ENCODE results near the gene BRD4.

Gene BRD4

DNA sequence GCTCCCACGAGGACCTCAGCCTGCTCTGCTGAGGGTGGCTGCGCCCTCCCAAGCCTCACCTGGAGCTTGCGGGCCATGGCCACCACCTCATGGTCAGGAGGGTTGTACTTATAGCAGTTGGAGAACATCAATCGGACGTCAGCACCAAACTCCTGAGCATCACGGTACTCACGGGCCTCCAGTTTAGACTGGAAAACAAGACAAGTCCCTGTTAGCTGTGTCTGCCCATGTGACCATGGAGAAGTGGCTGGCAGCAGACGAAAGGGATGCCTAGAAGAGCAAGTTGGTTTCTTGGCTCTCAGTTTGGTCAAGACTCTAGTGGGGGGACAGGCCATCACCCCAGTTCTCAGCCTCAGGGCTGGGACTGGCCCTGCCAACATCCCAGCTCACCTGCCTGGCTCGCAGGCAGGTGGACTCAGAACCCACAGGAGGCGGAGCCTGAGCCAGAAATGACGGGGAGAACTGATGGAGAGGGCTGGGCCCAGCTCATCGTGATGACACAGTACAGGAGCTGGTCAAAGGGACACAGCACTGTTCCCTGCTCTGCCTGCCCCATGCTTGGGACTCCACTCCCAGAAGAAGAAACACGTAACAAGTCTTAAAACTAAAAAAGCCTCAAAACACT, 68.9 kb downstream of the BRD4 start:
- Histone ChIP-seq H3K4me3 (ENCODE audit: low read depth in 1 of 5, low read length in 5 of 5) (no peak overlapping the region), H3K4me1 (ENCODE audit: control insufficient read depth in 5 of 5, insufficient read depth in 5 of 5, low read length in 5 of 5) (peaks cover 11 to 27% (median 26%) of the 10 kb centered on the region in 5 donors), H3K9me3 (ENCODE audit: control insufficient read depth in 5 of 5, low read length in 5 of 5) (no peaks in the 10 kb centered on the region), H3K36me3 (ENCODE audit: control insufficient read depth in 5 of 5, insufficient read depth in 5 of 5, low read length in 5 of 5) (peaks cover 0 to 94% (median 81%) of the 10 kb centered on the region in 5 donors), H3K27me3 (ENCODE audit: control insufficient read depth in 5 of 5, insufficient read depth in 4 of 5, low read length in 5 of 5) (no peaks in the 10 kb centered on the region), H3K27ac (ENCODE audit: low read depth, low read length) (peak overlapping the region; percentile 87), H3K9ac (ENCODE audit: low read length in 5 of 5) (no peak overlapping the region)

GRCh38 chr19:15262011-15262410, 70.3 kb downstream of the BRD4 start:
- Histone ChIP-seq H3K4me3 (ENCODE audit: low read depth in 1 of 5, low read length in 5 of 5) (no peak overlapping the region), H3K27ac (ENCODE audit: low read depth, low read length) (no peak overlapping the region), H3K4me1 (ENCODE audit: control insufficient read depth in 5 of 5, insufficient read depth in 5 of 5, low read length in 5 of 5) (peaks cover 11 to 27% (median 26%) of the 10 kb centered on the region in 5 donors), H3K9me3 (ENCODE audit: control insufficient read depth in 5 of 5, low read length in 5 of 5) (no peaks in the 10 kb centered on the region), H3K36me3 (ENCODE audit: control insufficient read depth in 5 of 5, insufficient read depth in 5 of 5, low read length in 5 of 5) (peaks cover 0 to 96% (median 88%) of the 10 kb centered on the region in 5 donors), H3K27me3 (ENCODE audit: control insufficient read depth in 5 of 5, insufficient read depth in 4 of 5, low read length in 5 of 5) (no peaks in the 10 kb centered on the region), H3K9ac (ENCODE audit: low read length in 5 of 5) (no peak overlapping the region)

- no peak overlapping the region for H3K27ac ChIP-seq (ENCODE audit: low read depth, low read length)
- H3K9me3 ChIP-seq (ENCODE audit: control insufficient read depth in 5 of 5, low read length in 5 of 5), result no peaks in the 10 kb centered on the region
- peaks cover 0 to 97% (median 90%) of the 10 kb centered on the region in 5 donors for H3K36me3 ChIP-seq (ENCODE audit: control insufficient read depth in 5 of 5, insufficient read depth in 5 of 5, low read length in 5 of 5)
- H3K27me3 ChIP-seq (ENCODE audit: control insufficient read depth in 5 of 5, insufficient read depth in 4 of 5, low read length in 5 of 5), result no peaks in the 10 kb centered on the region
- H3K4me1 ChIP-seq (ENCODE audit: control insufficient read depth in 5 of 5, insufficient read depth in 5 of 5, low read length in 5 of 5), result peaks cover 6 to 18% (median 17%) of the 10 kb centered on the region in 5 donors
- H3K4me3 ChIP-seq (ENCODE audit: low read depth in 1 of 5, low read length in 5 of 5), result no peak overlapping the region
- no peak overlapping the region for H3K9ac ChIP-seq (ENCODE audit: low read length in 5 of 5)
These were observed 71.4 kb downstream of the BRD4 start for GRCh38 chr19:15260939-15261338.

- H3K36me3 ChIP-seq (ENCODE audit: control insufficient read depth in 5 of 5, insufficient read depth in 5 of 5, low read length in 5 of 5), result peaks cover 0 to 98% (median 92%) of the 10 kb centered on the region in 5 donors
These were observed 72.4 kb downstream of the BRD4 start for GRCh38 chr19:15259907-15260306.

GRCh38 chr19:15257782-15258181, 74.6 kb downstream of the BRD4 start:
- no peaks in the 10 kb centered on the region for H3K9me3 ChIP-seq (ENCODE audit: control insufficient read depth in 5 of 5, low read length in 5 of 5)
- peaks cover 4 to 15% (median 9%) of the 10 kb centered on the region in 5 donors for H3K4me1 ChIP-seq (ENCODE audit: control insufficient read depth in 5 of 5, insufficient read depth in 5 of 5, low read length in 5 of 5)
- no peak overlapping the region for H3K9ac ChIP-seq (ENCODE audit: low read length in 5 of 5)
- no peak overlapping the region for H3K27ac ChIP-seq (ENCODE audit: low read depth, low read length)
- no peak overlapping the region for H3K4me3 ChIP-seq (ENCODE audit: low read depth in 1 of 5, low read length in 5 of 5)
- peaks cover 0 to 98% (median 92%) of the 10 kb centered on the region in 5 donors for H3K36me3 ChIP-seq (ENCODE audit: control insufficient read depth in 5 of 5, insufficient read depth in 5 of 5, low read length in 5 of 5)
- H3K27me3 ChIP-seq (ENCODE audit: control insufficient read depth in 5 of 5, insufficient read depth in 4 of 5, low read length in 5 of 5), result no peaks in the 10 kb centered on the region

More at GRCh38 chr19:15259907-15260306, 72.4 kb downstream of the BRD4 start:
- H3K4me1 ChIP-seq (ENCODE audit: control insufficient read depth in 5 of 5, insufficient read depth in 5 of 5, low read length in 5 of 5), result peaks cover 0 to 8% (median 8%) of the 10 kb centered on the region in 5 donors
- H3K9ac ChIP-seq (ENCODE audit: low read length in 5 of 5), result no peak overlapping the region
- no peaks in the 10 kb centered on the region for H3K27me3 ChIP-seq (ENCODE audit: control insufficient read depth in 5 of 5, insufficient read depth in 4 of 5, low read length in 5 of 5)
- no peak overlapping the region for H3K4me3 ChIP-seq (ENCODE audit: low read depth in 1 of 5, low read length in 5 of 5)
- no peaks in the 10 kb centered on the region for H3K9me3 ChIP-seq (ENCODE audit: control insufficient read depth in 5 of 5, low read length in 5 of 5)
- H3K27ac ChIP-seq (ENCODE audit: low read depth, low read length), result no peak overlapping the region

GRCh38 chr19:15256708-15257331, 75.5 kb downstream of the BRD4 start:
- Histone ChIP-seq H3K27me3 (ENCODE audit: control insufficient read depth in 5 of 5, insufficient read depth in 4 of 5, low read length in 5 of 5) (peaks cover 0 to 2% (median 0%) of the 10 kb centered on the region in 5 donors), H3K4me3 (ENCODE audit: low read depth in 1 of 5, low read length in 5 of 5) (no peak overlapping the region), H3K9ac (ENCODE audit: low read length in 5 of 5) (no peak overlapping the region), H3K4me1 (ENCODE audit: control insufficient read depth in 5 of 5, insufficient read depth in 5 of 5, low read length in 5 of 5) (peaks cover 13 to 24% (median 19%) of the 10 kb centered on the region in 5 donors), H3K36me3 (ENCODE audit: control insufficient read depth in 5 of 5, insufficient read depth in 5 of 5, low read length in 5 of 5) (peaks cover 0 to 98% (median 96%) of the 10 kb centered on the region in 5 donors), H3K27ac (ENCODE audit: low read depth, low read length) (no peak overlapping the region), H3K9me3 (ENCODE audit: control insufficient read depth in 5 of 5, low read length in 5 of 5) (no peaks in the 10 kb centered on the region)

- no peak overlapping the region for H3K9ac ChIP-seq (ENCODE audit: low read length in 5 of 5)
- peaks cover 0 to 9% (median 0%) of the 10 kb centered on the region in 5 donors for H3K27me3 ChIP-seq (ENCODE audit: control insufficient read depth in 5 of 5, insufficient read depth in 4 of 5, low read length in 5 of 5)
- H3K4me3 ChIP-seq (ENCODE audit: low read depth in 1 of 5, low read length in 5 of 5), result no peak overlapping the region
- H3K27ac ChIP-seq (ENCODE audit: low read depth, low read length), result no peak overlapping the region
- H3K9me3 ChIP-seq (ENCODE audit: control insufficient read depth in 5 of 5, low read length in 5 of 5), result peaks cover 0 to under 1% (median 0%) of the 10 kb centered on the region in 5 donors
- H3K36me3 ChIP-seq (ENCODE audit: control insufficient read depth in 5 of 5, insufficient read depth in 5 of 5, low read length in 5 of 5), result peaks cover 0 to 93% (median 86%) of the 10 kb centered on the region in 5 donors
- H3K4me1 ChIP-seq (ENCODE audit: control insufficient read depth in 5 of 5, insufficient read depth in 5 of 5, low read length in 5 of 5), result peaks cover 26 to 35% (median 32%) of the 10 kb centered on the region in 5 donors
These were observed 76.9 kb downstream of the BRD4 start for GRCh38 chr19:15255359-15255990.

GRCh38 chr19:15254547-15254946, 77.8 kb downstream of the BRD4 start:
- Histone ChIP-seq H3K4me3 (ENCODE audit: low read depth in 1 of 5, low read length in 5 of 5) (no peak overlapping the region), H3K4me1 (ENCODE audit: control insufficient read depth in 5 of 5, insufficient read depth in 5 of 5, low read length in 5 of 5) (peaks cover 35 to 45% (median 41%) of the 10 kb centered on the region in 5 donors), H3K27ac (ENCODE audit: low read depth, low read length) (no peak overlapping the region), H3K9ac (ENCODE audit: low read length in 5 of 5) (no peak overlapping the region), H3K9me3 (ENCODE audit: control insufficient read depth in 5 of 5, low read length in 5 of 5) (peaks cover 0 to 3% (median 0%) of the 10 kb centered on the region in 5 donors), H3K36me3 (ENCODE audit: control insufficient read depth in 5 of 5, insufficient read depth in 5 of 5, low read length in 5 of 5) (peaks cover 0 to 88% (median 81%) of the 10 kb centered on the region in 5 donors), H3K27me3 (ENCODE audit: control insufficient read depth in 5 of 5, insufficient read depth in 4 of 5, low read length in 5 of 5) (peaks cover 0 to 16% (median 0%) of the 10 kb centered on the region in 5 donors)

DNA sequence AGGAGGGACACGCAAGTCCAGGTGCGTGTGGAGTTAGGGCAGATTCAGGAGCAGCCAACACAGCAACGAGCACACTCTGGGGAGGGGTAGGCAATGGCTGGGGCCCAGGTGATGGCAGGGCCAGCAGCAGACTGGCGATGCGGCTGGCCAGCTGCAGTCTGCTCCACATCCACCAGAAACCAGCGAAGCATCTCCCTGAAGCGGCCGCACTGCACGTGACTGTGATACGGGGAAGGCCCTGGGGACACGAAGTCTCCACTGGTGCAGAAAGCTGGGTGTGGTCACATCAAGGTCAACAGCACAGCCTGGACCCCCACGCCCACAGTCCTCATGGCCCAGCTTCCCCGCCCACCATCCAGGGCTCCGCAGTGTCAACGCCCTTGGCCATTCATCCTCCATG, 78.8 kb downstream of the BRD4 start:
- Histone ChIP-seq H3K9ac (ENCODE audit: low read length in 5 of 5) (no peak overlapping the region), H3K4me1 (ENCODE audit: control insufficient read depth in 5 of 5, insufficient read depth in 5 of 5, low read length in 5 of 5) (peaks cover 45 to 55% (median 51%) of the 10 kb centered on the region in 5 donors), H3K9me3 (ENCODE audit: control insufficient read depth in 5 of 5, low read length in 5 of 5) (peaks cover 0 to 3% (median 0%) of the 10 kb centered on the region in 5 donors), H3K36me3 (ENCODE audit: control insufficient read depth in 5 of 5, insufficient read depth in 5 of 5, low read length in 5 of 5) (peaks cover 0 to 87% (median 79%) of the 10 kb centered on the region in 5 donors), H3K27ac (ENCODE audit: low read depth, low read length) (peak overlapping the region; percentile 94), H3K4me3 (ENCODE audit: low read depth in 1 of 5, low read length in 5 of 5) (no peak overlapping the region), H3K27me3 (ENCODE audit: control insufficient read depth in 5 of 5, insufficient read depth in 4 of 5, low read length in 5 of 5) (peaks cover 0 to 19% (median 0%) of the 10 kb centered on the region in 5 donors)

Measured in subcutaneous abdominal adipose tissue (tissue), 5 donors.